Measurements from ENCODE around the gene PDK3.

The PDK3 gene

GRCh38 chrX:24553011-24553410 lies 87.9 kb downstream of the PDK3 start:
- H2AFZ ChIP-seq (ENCODE audit: low read depth, low read length): no peak overlapping the region
- H3K27me3 ChIP-seq (ENCODE audit: insufficient read depth, low read length, poor library complexity): no peaks in the 10 kb centered on the region
- H3K4me3 ChIP-seq (ENCODE audit: low read depth in 1 of 2, low read length in 2 of 2): no peak overlapping the region
- no peak overlapping the region for H3K4me2 ChIP-seq (ENCODE audit: insufficient read depth, low read length)
- DNase-seq (no peak), ATAC-seq (ENCODE audit: insufficient read depth, low read depth) (no peak)
- H3K36me3 ChIP-seq (ENCODE audit: insufficient read depth, low read length): no peaks in the 10 kb centered on the region
- no peaks in the 10 kb centered on the region for H4K20me1 ChIP-seq (ENCODE audit: insufficient read depth, low read length)
- H3K27ac ChIP-seq (ENCODE audit: low read length): no peak overlapping the region
- H3K4me1 ChIP-seq (ENCODE audit: insufficient read depth, low read length): no peaks in the 10 kb centered on the region
- no peaks in the 10 kb centered on the region for H3K79me2 ChIP-seq (ENCODE audit: insufficient read depth, low read length)
- no peaks in the 10 kb centered on the region for H3K9me3 ChIP-seq (ENCODE audit: insufficient read depth, low read length, severe bottlenecking)
- TF ChIP-seq CTCF (IDR thresholded peaks at IDR 0.05; ENCODE audit: borderline replicate concordance, extremely low read depth, low read length, poor library complexity, severe bottlenecking) (no peak), EZH2 (IDR thresholded peaks at IDR 0.05; ENCODE audit: borderline replicate concordance, low read depth, low read length, severe bottlenecking) (no peak)
- no peak overlapping the region for H3K9ac ChIP-seq (ENCODE audit: low read depth, low read length)

- Histone ChIP-seq H3K27me3 (ENCODE audit: insufficient read depth, low read length, poor library complexity) (no peaks in the 10 kb centered on the region), H3K79me2 (ENCODE audit: insufficient read depth, low read length) (no peaks in the 10 kb centered on the region), H4K20me1 (ENCODE audit: insufficient read depth, low read length) (no peaks in the 10 kb centered on the region), H3K4me1 (ENCODE audit: insufficient read depth, low read length) (no peaks in the 10 kb centered on the region), H3K27ac (ENCODE audit: low read length) (no peak overlapping the region), H3K9me3 (ENCODE audit: insufficient read depth, low read length, severe bottlenecking) (no peaks in the 10 kb centered on the region), H3K36me3 (ENCODE audit: insufficient read depth, low read length) (no peaks in the 10 kb centered on the region), H3K9ac (ENCODE audit: low read depth, low read length) (no peak overlapping the region), H3K4me2 (ENCODE audit: insufficient read depth, low read length) (no peak overlapping the region), H2AFZ (ENCODE audit: low read depth, low read length) (no peak overlapping the region), H3K4me3 (ENCODE audit: low read depth in 1 of 2, low read length in 2 of 2) (no peak overlapping the region)
- TF ChIP-seq CTCF (IDR thresholded peaks at IDR 0.05; ENCODE audit: borderline replicate concordance, extremely low read depth, low read length, poor library complexity, severe bottlenecking) (no peak), EZH2 (IDR thresholded peaks at IDR 0.05; ENCODE audit: borderline replicate concordance, low read depth, low read length, severe bottlenecking) (no peak)
- ATAC-seq (ENCODE audit: insufficient read depth, low read depth) (no peak), DNase-seq (no peak)
Measured at GRCh38 chrX:24561121-24561520, 96.0 kb downstream of the PDK3 start.

GRCh38 chrX:24563291-24564010 lies 98.4 kb downstream of the PDK3 start:
- no peak overlapping the region for H3K4me3 ChIP-seq (ENCODE audit: low read depth in 1 of 2, low read length in 2 of 2)
- no peaks in the 10 kb centered on the region for H3K79me2 ChIP-seq (ENCODE audit: insufficient read depth, low read length)
- no peak overlapping the region for H3K9ac ChIP-seq (ENCODE audit: low read depth, low read length)
- H3K36me3 ChIP-seq (ENCODE audit: insufficient read depth, low read length): no peaks in the 10 kb centered on the region
- H4K20me1 ChIP-seq (ENCODE audit: insufficient read depth, low read length): no peaks in the 10 kb centered on the region
- ATAC-seq (ENCODE audit: insufficient read depth, low read depth) (no peak), DNase-seq (no peak)
- no peaks in the 10 kb centered on the region for H3K4me1 ChIP-seq (ENCODE audit: insufficient read depth, low read length)
- no peaks in the 10 kb centered on the region for H3K27me3 ChIP-seq (ENCODE audit: insufficient read depth, low read length, poor library complexity)
- no peaks in the 10 kb centered on the region for H3K9me3 ChIP-seq (ENCODE audit: insufficient read depth, low read length, severe bottlenecking)
- no peak for TF ChIP-seq EZH2 (IDR thresholded peaks at IDR 0.05; ENCODE audit: borderline replicate concordance, low read depth, low read length, severe bottlenecking)
- TF ChIP-seq CTCF (IDR thresholded peaks at IDR 0.05; ENCODE audit: borderline replicate concordance, extremely low read depth, low read length, poor library complexity, severe bottlenecking): no peak
- H3K27ac ChIP-seq (ENCODE audit: low read length): no peak overlapping the region
- H3K4me2 ChIP-seq (ENCODE audit: insufficient read depth, low read length): no peak overlapping the region
- H2AFZ ChIP-seq (ENCODE audit: low read depth, low read length): no peak overlapping the region
